Measurements from ENCODE around the gene MTLN. TPM values are rescaled to one million over a fixed set of nuclear protein-coding genes. Genes with fewer than 3 reads are reported as not detected.
A peak's percentile ranks its signal among the peaks of the same experiment; 100 is the strongest.

MTLN gene
- total and polyA plus RNA-seq, 2 of the 13 experiments (the other 11 are each of a cell fraction or from before 2014, with no cell fraction given) = 37.1 to 50.4 TPM

DNA sequence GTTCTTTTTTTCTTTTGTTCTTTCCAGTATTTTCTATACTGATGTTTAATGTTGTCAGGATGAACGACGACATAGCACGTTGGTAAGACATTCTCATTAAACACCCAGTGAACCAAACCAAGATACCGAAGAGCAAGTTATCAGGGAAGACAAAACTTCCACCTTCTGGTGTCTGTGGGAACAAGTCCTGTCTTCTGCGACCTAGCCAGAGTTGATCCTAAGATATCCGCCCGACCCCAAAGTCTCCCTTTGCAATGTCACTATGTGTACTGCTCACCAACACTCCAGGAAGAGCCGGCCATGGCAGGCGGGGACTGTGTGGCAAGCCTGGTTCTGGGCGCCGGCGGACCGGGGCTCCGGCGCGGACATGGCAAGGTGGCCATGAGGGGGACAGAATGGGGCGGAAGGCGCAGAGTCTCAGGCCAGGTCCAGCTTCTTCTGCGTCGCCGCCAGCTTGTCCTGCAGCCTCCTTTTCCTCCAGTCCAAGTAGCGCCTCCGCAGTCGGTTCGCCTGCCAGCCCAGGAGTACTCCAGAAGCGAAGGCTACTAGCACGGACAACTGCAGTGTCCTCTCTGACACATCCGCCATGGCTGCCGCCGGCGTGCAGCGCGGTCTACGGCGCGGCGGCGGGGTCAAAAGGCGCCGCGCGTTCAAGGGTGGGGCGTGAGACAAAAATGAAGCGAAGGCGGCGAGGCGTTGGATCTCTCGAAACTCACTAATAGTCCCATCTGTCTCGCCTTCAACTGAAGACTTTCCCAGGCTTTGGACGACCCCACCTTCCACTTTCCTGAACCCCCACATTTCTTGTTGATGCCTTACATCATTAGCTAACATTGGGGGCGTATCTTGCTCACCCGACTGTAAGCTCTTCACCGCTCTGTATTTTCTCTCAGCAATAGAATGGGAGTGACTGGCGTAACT lies at the start of gene MTLN (continued):
- TF ChIP-seq, protein P1, sequence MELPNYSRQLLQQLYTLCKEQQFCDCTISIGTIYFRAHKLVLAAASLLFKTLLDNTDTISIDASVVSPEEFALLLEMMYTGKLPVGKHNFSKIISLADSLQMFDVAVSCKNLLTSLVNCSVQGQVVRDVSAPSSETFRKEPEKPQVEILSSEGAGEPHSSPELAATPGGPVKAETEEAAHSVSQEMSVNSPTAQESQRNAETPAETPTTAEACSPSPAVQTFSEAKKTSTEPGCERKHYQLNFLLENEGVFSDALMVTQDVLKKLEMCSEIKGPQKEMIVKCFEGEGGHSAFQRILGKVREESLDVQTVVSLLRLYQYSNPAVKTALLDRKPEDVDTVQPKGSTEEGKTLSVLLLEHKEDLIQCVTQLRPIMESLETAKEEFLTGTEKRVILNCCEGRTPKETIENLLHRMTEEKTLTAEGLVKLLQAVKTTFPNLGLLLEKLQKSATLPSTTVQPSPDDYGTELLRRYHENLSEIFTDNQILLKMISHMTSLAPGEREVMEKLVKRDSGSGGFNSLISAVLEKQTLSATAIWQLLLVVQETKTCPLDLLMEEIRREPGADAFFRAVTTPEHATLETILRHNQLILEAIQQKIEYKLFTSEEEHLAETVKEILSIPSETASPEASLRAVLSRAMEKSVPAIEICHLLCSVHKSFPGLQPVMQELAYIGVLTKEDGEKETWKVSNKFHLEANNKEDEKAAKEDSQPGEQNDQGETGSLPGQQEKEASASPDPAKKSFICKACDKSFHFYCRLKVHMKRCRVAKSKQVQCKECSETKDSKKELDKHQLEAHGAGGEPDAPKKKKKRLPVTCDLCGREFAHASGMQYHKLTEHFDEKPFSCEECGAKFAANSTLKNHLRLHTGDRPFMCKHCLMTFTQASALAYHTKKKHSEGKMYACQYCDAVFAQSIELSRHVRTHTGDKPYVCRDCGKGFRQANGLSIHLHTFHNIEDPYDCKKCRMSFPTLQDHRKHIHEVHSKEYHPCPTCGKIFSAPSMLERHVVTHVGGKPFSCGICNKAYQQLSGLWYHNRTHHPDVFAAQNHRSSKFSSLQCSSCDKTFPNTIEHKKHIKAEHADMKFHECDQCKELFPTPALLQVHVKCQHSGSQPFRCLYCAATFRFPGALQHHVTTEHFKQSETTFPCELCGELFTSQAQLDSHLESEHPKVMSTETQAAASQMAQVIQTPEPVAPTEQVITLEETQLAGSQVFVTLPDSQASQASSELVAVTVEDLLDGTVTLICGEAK (IDR thresholded peaks at IDR 0.05) = no peak
- TF ChIP-seq, protein P1 (CRISPR knock-in tag; IDR thresholded peaks at IDR 0.05) = peak; percentile 60; the same call in 1 of the 2 replicates
- no peak for TF ChIP-seq ZNF251 (CRISPR knock-in tag; IDR thresholded peaks at IDR 0.05)
- TF ChIP-seq AHR (CRISPR knock-in tag; IDR thresholded peaks at IDR 0.05) = peak; percentile 86; the same call in 1 of the 2 replicates
- TF ChIP-seq KLF11 (CRISPR knock-in tag; IDR thresholded peaks at IDR 0.05) = no peak
- TF ChIP-seq, protein P2, sequence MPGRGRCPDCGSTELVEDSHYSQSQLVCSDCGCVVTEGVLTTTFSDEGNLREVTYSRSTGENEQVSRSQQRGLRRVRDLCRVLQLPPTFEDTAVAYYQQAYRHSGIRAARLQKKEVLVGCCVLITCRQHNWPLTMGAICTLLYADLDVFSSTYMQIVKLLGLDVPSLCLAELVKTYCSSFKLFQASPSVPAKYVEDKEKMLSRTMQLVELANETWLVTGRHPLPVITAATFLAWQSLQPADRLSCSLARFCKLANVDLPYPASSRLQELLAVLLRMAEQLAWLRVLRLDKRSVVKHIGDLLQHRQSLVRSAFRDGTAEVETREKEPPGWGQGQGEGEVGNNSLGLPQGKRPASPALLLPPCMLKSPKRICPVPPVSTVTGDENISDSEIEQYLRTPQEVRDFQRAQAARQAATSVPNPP (CRISPR knock-in tag; IDR thresholded peaks at IDR 0.05) = 0 out of 2 replicates have a peak, but pooled peaks have one; percentile 47
- TF ChIP-seq, protein P3, sequence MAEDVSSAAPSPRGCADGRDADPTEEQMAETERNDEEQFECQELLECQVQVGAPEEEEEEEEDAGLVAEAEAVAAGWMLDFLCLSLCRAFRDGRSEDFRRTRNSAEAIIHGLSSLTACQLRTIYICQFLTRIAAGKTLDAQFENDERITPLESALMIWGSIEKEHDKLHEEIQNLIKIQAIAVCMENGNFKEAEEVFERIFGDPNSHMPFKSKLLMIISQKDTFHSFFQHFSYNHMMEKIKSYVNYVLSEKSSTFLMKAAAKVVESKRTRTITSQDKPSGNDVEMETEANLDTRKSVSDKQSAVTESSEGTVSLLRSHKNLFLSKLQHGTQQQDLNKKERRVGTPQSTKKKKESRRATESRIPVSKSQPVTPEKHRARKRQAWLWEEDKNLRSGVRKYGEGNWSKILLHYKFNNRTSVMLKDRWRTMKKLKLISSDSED (CRISPR knock-in tag; IDR thresholded peaks at IDR 0.05) = no peak
- no peak for TF ChIP-seq NFRKB (IDR thresholded peaks at IDR 0.05)
- TF ChIP-seq, protein P4, sequence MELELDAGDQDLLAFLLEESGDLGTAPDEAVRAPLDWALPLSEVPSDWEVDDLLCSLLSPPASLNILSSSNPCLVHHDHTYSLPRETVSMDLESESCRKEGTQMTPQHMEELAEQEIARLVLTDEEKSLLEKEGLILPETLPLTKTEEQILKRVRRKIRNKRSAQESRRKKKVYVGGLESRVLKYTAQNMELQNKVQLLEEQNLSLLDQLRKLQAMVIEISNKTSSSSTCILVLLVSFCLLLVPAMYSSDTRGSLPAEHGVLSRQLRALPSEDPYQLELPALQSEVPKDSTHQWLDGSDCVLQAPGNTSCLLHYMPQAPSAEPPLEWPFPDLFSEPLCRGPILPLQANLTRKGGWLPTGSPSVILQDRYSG (CRISPR knock-in tag; IDR thresholded peaks at IDR 0.05) = no peak
- TF ChIP-seq GFI1 (CRISPR knock-in tag; IDR thresholded peaks at IDR 0.05; ENCODE audit: borderline replicate concordance) = no peak
- no peak for TF ChIP-seq HMG20B (CRISPR knock-in tag; conservative IDR thresholded peaks at IDR 0.05)
- TF ChIP-seq EHMT2 (IDR thresholded peaks at IDR 0.05; ENCODE audit: borderline replicate concordance, low read depth, low read length) = peak; percentile 93; the same call in 1 of the 2 replicates
- no peak; the same call in 1 of the 2 replicates for TF ChIP-seq NAIF1 (CRISPR knock-in tag; IDR thresholded peaks at IDR 0.05; ENCODE audit: borderline replicate concordance)
- peak; percentile 83; the same call in 1 of the 2 replicates for TF ChIP-seq ZNF563 (CRISPR knock-in tag; IDR thresholded peaks at IDR 0.05)
- TF ChIP-seq RNF2 (conservative IDR thresholded peaks at IDR 0.05; ENCODE audit: low read depth) = peak; percentile 81; the same call in 1 of the 2 replicates
- peak; percentile 67; the same call in 1 of the 2 replicates for TF ChIP-seq MTA1 (CRISPR knock-in tag; IDR thresholded peaks at IDR 0.05; ENCODE audit: borderline replicate concordance)
- TF ChIP-seq ZNF550 (CRISPR knock-in tag; IDR thresholded peaks at IDR 0.05; ENCODE audit: borderline replicate concordance) = no peak

All from HepG2 (cell line).